ENCODE results near the gene NUCB2.

DNA sequence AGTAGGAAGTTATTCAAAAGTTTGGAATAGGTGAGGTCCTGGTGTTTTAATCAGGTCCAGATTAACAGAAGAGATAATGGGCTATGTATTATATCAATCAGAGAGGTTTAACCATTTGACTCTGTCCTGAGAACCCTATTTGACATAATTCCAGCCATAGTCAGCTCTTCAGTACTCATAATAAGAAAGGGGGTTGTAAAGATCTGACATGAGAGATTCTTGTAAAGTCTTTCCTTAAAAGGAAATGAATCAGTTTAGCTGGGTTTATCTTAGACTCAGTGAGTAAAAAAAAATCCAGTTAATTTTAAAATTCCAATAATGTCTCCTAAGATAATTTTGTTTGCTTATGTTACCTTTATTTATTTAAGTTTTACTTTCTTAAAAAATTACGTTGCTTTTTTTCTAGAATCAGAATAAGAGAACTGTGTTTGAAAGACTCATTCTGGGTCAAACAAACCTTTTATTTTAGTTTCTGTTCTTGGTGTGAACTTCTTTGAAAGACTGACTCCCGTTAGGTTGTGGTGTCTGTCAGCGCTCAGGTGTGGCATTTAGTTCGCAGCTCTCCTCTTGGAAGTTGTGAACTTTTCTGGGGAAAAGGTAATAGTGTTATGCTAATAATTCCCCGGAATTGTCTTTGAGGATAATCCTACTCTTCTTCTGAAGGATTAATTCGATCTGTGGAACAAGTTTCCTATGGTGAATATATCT, 20.5 kb downstream of the NUCB2 start:
- TF ChIP-seq ZFX (IDR thresholded peaks at IDR 0.05; ENCODE audit: borderline replicate concordance), result no peak
- TF ChIP-seq, protein P1, sequence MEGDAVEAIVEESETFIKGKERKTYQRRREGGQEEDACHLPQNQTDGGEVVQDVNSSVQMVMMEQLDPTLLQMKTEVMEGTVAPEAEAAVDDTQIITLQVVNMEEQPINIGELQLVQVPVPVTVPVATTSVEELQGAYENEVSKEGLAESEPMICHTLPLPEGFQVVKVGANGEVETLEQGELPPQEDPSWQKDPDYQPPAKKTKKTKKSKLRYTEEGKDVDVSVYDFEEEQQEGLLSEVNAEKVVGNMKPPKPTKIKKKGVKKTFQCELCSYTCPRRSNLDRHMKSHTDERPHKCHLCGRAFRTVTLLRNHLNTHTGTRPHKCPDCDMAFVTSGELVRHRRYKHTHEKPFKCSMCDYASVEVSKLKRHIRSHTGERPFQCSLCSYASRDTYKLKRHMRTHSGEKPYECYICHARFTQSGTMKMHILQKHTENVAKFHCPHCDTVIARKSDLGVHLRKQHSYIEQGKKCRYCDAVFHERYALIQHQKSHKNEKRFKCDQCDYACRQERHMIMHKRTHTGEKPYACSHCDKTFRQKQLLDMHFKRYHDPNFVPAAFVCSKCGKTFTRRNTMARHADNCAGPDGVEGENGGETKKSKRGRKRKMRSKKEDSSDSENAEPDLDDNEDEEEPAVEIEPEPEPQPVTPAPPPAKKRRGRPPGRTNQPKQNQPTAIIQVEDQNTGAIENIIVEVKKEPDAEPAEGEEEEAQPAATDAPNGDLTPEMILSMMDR (IDR thresholded peaks at IDR 0.05), result no peak
